GM23338 (cell line): ENCODE results near the gene ADGRF3. TPM values are rescaled to one million over a fixed set of nuclear protein-coding genes. Genes with fewer than 3 reads are reported as not detected.

Source experiments
- ATAC-seq: fragments of 200-7000 bp; cut with Tn5 transposase; 3 replicates; pipeline ENCODE4 v1.9.1; 2020
- DNase-seq: peaks from one replicate; pipeline ENCODE4 v3.0.0-alpha.2; 2015; ENCODE audit warnings: low spot score
- H2AFZ ChIP-seq: fragments of 200-600 bp; sonication (generic); 2 replicates; pipeline ENCODE4 v1.8.0; 2016; ENCODE audit warnings: antibody characterized with exemption, mild to moderate bottlenecking, moderate library complexity
- H3F3A ChIP-seq: fragments of 200-600 bp; sonication (generic); replicated peaks from 2 replicates; pipeline ENCODE4 v1.8.0; 2017; ENCODE audit warnings: antibody characterized with exemption, mixed run types, low read depth
- H3K27ac ChIP-seq: fragments of 200-600 bp; sonication (generic); 2 replicates; pipeline ENCODE4 v1.6.1; 2016; ENCODE audit warnings: low read depth
- H3K27me3 ChIP-seq: fragments of 200-600 bp; sonication (generic); 2 replicates; pipeline ENCODE4 v1.8.0; 2016; ENCODE audit warnings: mild to moderate bottlenecking, mixed run types, moderate library complexity; ENCODE audit not compliant: insufficient read depth
- H3K36me3 ChIP-seq: fragments of 200-600 bp; sonication (generic); 2 replicates; pipeline ENCODE4 v1.8.0; 2016; ENCODE audit warnings: mild to moderate bottlenecking; ENCODE audit not compliant: insufficient read depth
- H3K4me1 ChIP-seq: fragments of 200-600 bp; sonication (generic); 2 replicates; pipeline ENCODE4 v1.8.0; 2016; ENCODE audit warnings: mild to moderate bottlenecking, moderate library complexity; ENCODE audit not compliant: insufficient read depth
- H3K4me2 ChIP-seq: fragments of 200-600 bp; sonication (generic); 2 replicates; pipeline ENCODE4 v1.7.1; 2017; ENCODE audit warnings: mixed run types
- H3K4me3 ChIP-seq: fragments of 200-600 bp; sonication (generic); 2 replicates; pipeline ENCODE4 v1.6.1; 2016; ENCODE audit warnings: mixed run types
- H3K79me2 ChIP-seq: fragments of 200-600 bp; sonication (generic); replicated peaks from 2 replicates; pipeline ENCODE4 v1.8.0; 2017; ENCODE audit warnings: mild to moderate bottlenecking; ENCODE audit not compliant: insufficient read depth
- H3K9me2 ChIP-seq: fragments of 200-600 bp; sonication (generic); 2 replicates; pipeline ENCODE4 v1.8.0; 2017; ENCODE audit not compliant: insufficient read depth
- H4K20me1 ChIP-seq: fragments of 200-600 bp; sonication (generic); replicated peaks from 2 replicates; pipeline ENCODE4 v1.8.0; 2017; ENCODE audit warnings: mild to moderate bottlenecking; ENCODE audit not compliant: insufficient read depth
- H3K27ac Mint-ChIP-seq: 2 replicates; pipeline ENCODE4 v1.8.0; 2020; ENCODE audit warnings: inconsistent platforms, mild to moderate bottlenecking, moderate library complexity, mixed read lengths
- H3K27me3 Mint-ChIP-seq: 3 replicates; pipeline ENCODE4 v1.8.0; 2022; ENCODE audit warnings: low read depth, mild to moderate bottlenecking, moderate library complexity, mixed read lengths, inconsistent platforms; ENCODE audit not compliant: insufficient read depth, poor library complexity
- H3K36me3 Mint-ChIP-seq: 3 replicates; pipeline ENCODE4 v1.8.0; 2021; ENCODE audit warnings: low read depth, mild to moderate bottlenecking, inconsistent platforms, moderate library complexity, mixed read lengths
- H3K4me1 Mint-ChIP-seq: 3 replicates; pipeline ENCODE4 v1.8.0; 2020; ENCODE audit warnings: mild to moderate bottlenecking, inconsistent platforms, mixed read lengths
- H3K4me3 Mint-ChIP-seq: 3 replicates; pipeline ENCODE4 v1.8.0; 2021; ENCODE audit warnings: moderate library complexity, mild to moderate bottlenecking, inconsistent platforms, mixed read lengths
- H3K9me3 Mint-ChIP-seq: 3 replicates; pipeline ENCODE4 v1.8.0; 2020; ENCODE audit warnings: moderate library complexity, mild to moderate bottlenecking, inconsistent platforms, mixed read lengths
- CREB1 ChIP-seq: fragments of 250-450 bp; sonication (Bioruptor Pico); IDR thresholded peaks from 2 replicates; pipeline ENCODE4 v1.5.0; 2020; ENCODE audit warnings: low read depth, mild to moderate bottlenecking, moderate library complexity
- EZH2phosphoT487 ChIP-seq: fragments of 200-600 bp; sonication (generic); IDR thresholded peaks from one replicate; pipeline ENCODE4 v1.8.1; 2018; ENCODE audit warnings: antibody characterized with exemption; ENCODE audit not compliant: unreplicated experiment
- STAT1 ChIP-seq: IDR thresholded peaks from one replicate; pipeline ENCODE4 v1.6.1; 2016; ENCODE audit warnings: antibody characterized with exemption; ENCODE audit not compliant: unreplicated experiment
- polyA plus RNA-seq: library from polyadenylated mRNA; unstranded; fragments of >200 nt; fragmentation: Nextera tagmentation; extraction: Ambion mirVana; gene quantifications from 2 replicates; pipeline ENCODE4 v1.2.1, GENCODE V29; 2016
- total RNA-seq: library from RNA; depleted of rRNA; stranded (reverse); fragments of >200 nt; shearing (Covaris generic); gene quantifications from 2 replicates; pipeline ENCODE4 v1.2.3, GENCODE V29; 2014
- TF ChIP-seq, protein P1 (sequence below): fragments of 250-450 bp; sonication (Bioruptor Pico); IDR thresholded peaks from 2 replicates; pipeline ENCODE4 v1.5.0; 2020; ENCODE audit warnings: mild to moderate bottlenecking, moderate library complexity
- TF ChIP-seq, protein P2 (sequence below), 2 experiments: fragments of 200-600 bp in 1 of 2; sonication (generic) in 1 of 2; conservative IDR thresholded peaks; 2 replicates each; pipeline versions ENCODE4 v1.5.1 to v1.6.1; 2016 to 2017; ENCODE audit warnings: antibody characterized with exemption in 2 of 2, low read depth in 2 of 2, mild to moderate bottlenecking in 2 of 2, moderate library complexity in 1 of 2

The ADGRF3 gene
- total and polyA plus RNA-seq, 2 experiments from 2014 or later = 0.38 to 0.39 TPM

DNA sequence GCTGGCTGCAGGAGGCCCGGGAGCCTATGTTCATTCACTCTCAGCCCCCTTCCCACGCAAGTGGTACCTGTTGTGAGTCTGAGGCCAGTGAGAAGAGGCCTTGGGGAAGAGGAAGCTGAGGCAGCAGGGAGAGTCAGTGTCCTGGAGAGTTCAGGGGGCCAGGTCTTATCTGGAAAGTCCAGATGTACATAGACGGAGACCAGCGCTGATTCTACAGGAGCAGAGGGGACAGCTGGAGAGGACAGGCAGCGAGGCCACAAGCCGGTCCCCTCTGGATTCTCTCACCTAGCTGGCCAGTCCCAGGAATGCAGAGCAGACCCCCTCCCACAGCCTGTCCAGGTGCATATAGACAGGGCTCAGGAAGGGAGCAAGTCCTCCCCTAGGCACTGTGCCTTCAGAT lies 29.7 kb downstream of the ADGRF3 start (continued):
- TF ChIP-seq, protein P1, sequence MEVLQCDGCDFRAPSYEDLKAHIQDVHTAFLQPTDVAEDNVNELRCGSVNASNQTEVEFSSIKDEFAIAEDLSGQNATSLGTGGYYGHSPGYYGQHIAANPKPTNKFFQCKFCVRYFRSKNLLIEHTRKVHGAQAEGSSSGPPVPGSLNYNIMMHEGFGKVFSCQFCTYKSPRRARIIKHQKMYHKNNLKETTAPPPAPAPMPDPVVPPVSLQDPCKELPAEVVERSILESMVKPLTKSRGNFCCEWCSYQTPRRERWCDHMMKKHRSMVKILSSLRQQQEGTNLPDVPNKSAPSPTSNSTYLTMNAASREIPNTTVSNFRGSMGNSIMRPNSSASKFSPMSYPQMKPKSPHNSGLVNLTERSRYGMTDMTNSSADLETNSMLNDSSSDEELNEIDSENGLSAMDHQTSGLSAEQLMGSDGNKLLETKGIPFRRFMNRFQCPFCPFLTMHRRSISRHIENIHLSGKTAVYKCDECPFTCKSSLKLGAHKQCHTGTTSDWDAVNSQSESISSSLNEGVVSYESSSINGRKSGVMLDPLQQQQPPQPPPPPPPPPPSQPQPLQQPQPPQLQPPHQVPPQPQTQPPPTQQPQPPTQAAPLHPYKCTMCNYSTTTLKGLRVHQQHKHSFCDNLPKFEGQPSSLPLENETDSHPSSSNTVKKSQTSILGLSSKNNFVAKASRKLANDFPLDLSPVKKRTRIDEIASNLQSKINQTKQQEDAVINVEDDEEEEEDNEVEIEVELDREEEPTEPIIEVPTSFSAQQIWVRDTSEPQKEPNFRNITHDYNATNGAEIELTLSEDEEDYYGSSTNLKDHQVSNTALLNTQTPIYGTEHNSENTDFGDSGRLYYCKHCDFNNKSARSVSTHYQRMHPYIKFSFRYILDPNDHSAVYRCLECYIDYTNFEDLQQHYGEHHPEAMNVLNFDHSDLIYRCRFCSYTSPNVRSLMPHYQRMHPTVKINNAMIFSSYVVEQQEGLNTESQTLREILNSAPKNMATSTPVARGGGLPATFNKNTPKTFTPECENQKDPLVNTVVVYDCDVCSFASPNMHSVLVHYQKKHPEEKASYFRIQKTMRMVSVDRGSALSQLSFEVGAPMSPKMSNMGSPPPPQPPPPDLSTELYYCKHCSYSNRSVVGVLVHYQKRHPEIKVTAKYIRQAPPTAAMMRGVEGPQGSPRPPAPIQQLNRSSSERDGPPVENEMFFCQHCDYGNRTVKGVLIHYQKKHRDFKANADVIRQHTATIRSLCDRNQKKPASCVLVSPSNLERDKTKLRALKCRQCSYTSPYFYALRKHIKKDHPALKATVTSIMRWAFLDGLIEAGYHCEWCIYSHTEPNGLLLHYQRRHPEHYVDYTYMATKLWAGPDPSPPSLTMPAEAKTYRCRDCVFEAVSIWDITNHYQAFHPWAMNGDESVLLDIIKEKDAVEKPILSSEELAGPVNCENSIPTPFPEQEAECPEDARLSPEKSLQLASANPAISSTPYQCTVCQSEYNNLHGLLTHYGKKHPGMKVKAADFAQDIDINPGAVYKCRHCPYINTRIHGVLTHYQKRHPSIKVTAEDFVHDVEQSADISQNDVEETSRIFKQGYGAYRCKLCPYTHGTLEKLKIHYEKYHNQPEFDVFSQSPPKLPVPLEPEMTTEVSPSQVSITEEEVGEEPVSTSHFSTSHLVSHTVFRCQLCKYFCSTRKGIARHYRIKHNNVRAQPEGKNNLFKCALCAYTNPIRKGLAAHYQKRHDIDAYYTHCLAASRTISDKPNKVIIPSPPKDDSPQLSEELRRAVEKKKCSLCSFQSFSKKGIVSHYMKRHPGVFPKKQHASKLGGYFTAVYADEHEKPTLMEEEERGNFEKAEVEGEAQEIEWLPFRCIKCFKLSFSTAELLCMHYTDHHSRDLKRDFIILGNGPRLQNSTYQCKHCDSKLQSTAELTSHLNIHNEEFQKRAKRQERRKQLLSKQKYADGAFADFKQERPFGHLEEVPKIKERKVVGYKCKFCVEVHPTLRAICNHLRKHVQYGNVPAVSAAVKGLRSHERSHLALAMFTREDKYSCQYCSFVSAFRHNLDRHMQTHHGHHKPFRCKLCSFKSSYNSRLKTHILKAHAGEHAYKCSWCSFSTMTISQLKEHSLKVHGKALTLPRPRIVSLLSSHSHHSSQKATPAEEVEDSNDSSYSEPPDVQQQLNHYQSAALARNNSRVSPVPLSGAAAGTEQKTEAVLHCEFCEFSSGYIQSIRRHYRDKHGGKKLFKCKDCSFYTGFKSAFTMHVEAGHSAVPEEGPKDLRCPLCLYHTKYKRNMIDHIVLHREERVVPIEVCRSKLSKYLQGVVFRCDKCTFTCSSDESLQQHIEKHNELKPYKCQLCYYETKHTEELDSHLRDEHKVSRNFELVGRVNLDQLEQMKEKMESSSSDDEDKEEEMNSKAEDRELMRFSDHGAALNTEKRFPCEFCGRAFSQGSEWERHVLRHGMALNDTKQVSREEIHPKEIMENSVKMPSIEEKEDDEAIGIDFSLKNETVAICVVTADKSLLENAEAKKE = no peak
- no peak for TF ChIP-seq CREB1

DNA sequence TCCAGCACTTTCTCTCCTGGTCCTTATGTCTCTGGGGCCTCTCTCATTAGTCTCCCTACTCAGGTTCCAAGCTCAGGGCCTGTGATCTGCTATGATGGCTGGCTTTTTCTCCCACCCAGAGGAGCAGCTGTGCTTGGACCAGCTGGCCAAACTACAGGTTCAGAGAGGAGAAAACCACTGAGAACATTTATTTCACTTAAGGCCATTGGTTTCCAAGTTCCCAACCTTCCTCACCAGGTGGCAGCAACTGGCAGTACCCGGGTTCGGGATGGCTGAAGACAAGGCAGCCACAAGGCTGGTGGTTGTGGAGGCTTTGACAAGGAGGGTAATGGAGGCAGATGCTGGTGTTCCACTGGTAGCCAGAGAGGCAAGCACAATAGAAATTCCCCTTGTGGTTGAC lies 30.5 kb downstream of the ADGRF3 start:
- Histone ChIP-seq H3K27ac (no peak overlapping the region), H3F3A (no peaks in the 10 kb centered on the region), H2AFZ (no peak overlapping the region), H3K79me2 (no peaks in the 10 kb centered on the region), H3K36me3 (no peaks in the 10 kb centered on the region), H3K9me2 (no peaks in the 10 kb centered on the region), H3K4me2 (no peak overlapping the region), H3K4me1 (peaks cover 2% of the 10 kb centered on the region; the same call in 1 of the 2 replicates), H4K20me1 (no peaks in the 10 kb centered on the region), H3K4me3 (no peak overlapping the region), H3K27me3 (no peaks in the 10 kb centered on the region)
- H3K4me3 Mint-ChIP-seq = no peak overlapping the region
- TF ChIP-seq STAT1 = no peak
- TF ChIP-seq, protein P2, sequence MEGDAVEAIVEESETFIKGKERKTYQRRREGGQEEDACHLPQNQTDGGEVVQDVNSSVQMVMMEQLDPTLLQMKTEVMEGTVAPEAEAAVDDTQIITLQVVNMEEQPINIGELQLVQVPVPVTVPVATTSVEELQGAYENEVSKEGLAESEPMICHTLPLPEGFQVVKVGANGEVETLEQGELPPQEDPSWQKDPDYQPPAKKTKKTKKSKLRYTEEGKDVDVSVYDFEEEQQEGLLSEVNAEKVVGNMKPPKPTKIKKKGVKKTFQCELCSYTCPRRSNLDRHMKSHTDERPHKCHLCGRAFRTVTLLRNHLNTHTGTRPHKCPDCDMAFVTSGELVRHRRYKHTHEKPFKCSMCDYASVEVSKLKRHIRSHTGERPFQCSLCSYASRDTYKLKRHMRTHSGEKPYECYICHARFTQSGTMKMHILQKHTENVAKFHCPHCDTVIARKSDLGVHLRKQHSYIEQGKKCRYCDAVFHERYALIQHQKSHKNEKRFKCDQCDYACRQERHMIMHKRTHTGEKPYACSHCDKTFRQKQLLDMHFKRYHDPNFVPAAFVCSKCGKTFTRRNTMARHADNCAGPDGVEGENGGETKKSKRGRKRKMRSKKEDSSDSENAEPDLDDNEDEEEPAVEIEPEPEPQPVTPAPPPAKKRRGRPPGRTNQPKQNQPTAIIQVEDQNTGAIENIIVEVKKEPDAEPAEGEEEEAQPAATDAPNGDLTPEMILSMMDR (conservative IDR thresholded peaks at IDR 0.05; ENCODE audit: low read depth in 2 of 2) = peak; percentile 35 to 51
- no peak for TF ChIP-seq EZH2phosphoT487
- H3K27me3 Mint-ChIP-seq = peaks cover 14% of the 10 kb centered on the region
- peaks cover 3% of the 10 kb centered on the region; the same call in 1 of the 3 replicates for H3K36me3 Mint-ChIP-seq
- peaks cover 36% of the 10 kb centered on the region for H3K4me1 Mint-ChIP-seq
- ATAC-seq = peak; percentile 8; the same call in 1 of the 3 replicates
- no peaks in the 10 kb centered on the region for H3K9me3 Mint-ChIP-seq
- no peak overlapping the region for H3K27ac Mint-ChIP-seq
- DNase-seq = peak; percentile 43
